ENCODE data around the gene CARHSP1.

DNA sequence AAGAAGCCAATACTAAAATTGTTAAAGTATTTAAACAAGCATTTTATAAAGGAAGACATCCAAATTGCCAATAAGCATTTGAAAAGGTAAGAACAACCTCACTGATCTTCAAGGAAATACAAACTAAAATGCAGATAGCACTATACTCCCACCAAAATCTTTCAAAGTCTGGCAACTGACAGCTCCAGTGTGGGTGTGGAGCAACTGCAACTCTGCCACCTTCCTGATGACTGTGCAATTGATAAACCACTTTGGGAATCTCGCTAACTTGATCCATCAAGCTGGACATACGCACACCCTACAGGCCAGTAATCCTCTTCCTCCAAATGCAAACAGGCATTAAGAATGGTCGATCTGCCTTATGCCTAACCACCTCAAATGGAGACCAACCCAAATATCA lies 45.3 kb upstream of the CARHSP1 start:
- no peak for TF ChIP-seq POLR2A (IDR thresholded peaks at IDR 0.05)
- TF ChIP-seq, protein P1, sequence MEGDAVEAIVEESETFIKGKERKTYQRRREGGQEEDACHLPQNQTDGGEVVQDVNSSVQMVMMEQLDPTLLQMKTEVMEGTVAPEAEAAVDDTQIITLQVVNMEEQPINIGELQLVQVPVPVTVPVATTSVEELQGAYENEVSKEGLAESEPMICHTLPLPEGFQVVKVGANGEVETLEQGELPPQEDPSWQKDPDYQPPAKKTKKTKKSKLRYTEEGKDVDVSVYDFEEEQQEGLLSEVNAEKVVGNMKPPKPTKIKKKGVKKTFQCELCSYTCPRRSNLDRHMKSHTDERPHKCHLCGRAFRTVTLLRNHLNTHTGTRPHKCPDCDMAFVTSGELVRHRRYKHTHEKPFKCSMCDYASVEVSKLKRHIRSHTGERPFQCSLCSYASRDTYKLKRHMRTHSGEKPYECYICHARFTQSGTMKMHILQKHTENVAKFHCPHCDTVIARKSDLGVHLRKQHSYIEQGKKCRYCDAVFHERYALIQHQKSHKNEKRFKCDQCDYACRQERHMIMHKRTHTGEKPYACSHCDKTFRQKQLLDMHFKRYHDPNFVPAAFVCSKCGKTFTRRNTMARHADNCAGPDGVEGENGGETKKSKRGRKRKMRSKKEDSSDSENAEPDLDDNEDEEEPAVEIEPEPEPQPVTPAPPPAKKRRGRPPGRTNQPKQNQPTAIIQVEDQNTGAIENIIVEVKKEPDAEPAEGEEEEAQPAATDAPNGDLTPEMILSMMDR (IDR thresholded peaks at IDR 0.05), result no peak
